Fibroblast of lung (primary cell): ENCODE data around the gene OCA2. TPM values are rescaled to one million over a fixed set of nuclear protein-coding genes. Genes with fewer than 3 reads are reported as not detected.

Source experiments
- DNase-seq, 2 donors: peaks; one replicate each; pipeline versions ENCODE4 v3.0.0 to v3.0.0-alpha.2; 2010; ENCODE audit warnings: low read depth in 2 of 2
- H2AFZ ChIP-seq: 2 replicates; pipeline ENCODE4 v1.5.1; 2012; ENCODE audit warnings: low read length, control low read depth, inconsistent platforms
- H3K27ac ChIP-seq: 2 replicates; pipeline ENCODE4 v1.5.1; 2011; ENCODE audit warnings: low read length, control low read depth; ENCODE audit not compliant: insufficient read depth
- H3K27me3 ChIP-seq: 2 replicates; pipeline ENCODE4 v1.5.1; 2011; ENCODE audit warnings: mild to moderate bottlenecking, low read length; ENCODE audit not compliant: control insufficient read depth, insufficient read depth
- H3K36me3 ChIP-seq: 2 replicates; pipeline ENCODE4 v1.5.1; 2011; ENCODE audit warnings: low read length; ENCODE audit not compliant: control insufficient read depth, insufficient read depth
- H3K4me1 ChIP-seq: 2 replicates; pipeline ENCODE4 v1.5.1; 2011; ENCODE audit warnings: low read length; ENCODE audit not compliant: control insufficient read depth, insufficient read depth; ENCODE audit errors: extremely low read depth
- H3K4me2 ChIP-seq: 2 replicates; pipeline ENCODE4 v1.5.1; 2011; ENCODE audit warnings: low read length, control low read depth; ENCODE audit not compliant: insufficient read depth; ENCODE audit errors: extremely low read depth
- H3K4me3 ChIP-seq, 4 experiments: fragments of 200-600 bp in 1 of 4; sonication (generic) in 1 of 4; replicated peaks in 1 of 4; 2 replicates each; pipeline ENCODE4 v1.5.1; 2011 to 2016; ENCODE audit warnings: low read length in 4 of 4, low read depth in 3 of 4, mild to moderate bottlenecking in 3 of 4, control low read depth in 2 of 4, inconsistent platforms in 1 of 4, mixed read lengths in 1 of 4; ENCODE audit not compliant: insufficient read depth in 1 of 4; ENCODE audit errors: control extremely low read depth in 1 of 4
- H3K79me2 ChIP-seq: 2 replicates; pipeline ENCODE4 v1.5.1; 2012; ENCODE audit warnings: mild to moderate bottlenecking, low read length, inconsistent platforms; ENCODE audit not compliant: control insufficient read depth, insufficient read depth
- H3K9ac ChIP-seq: 2 replicates; pipeline ENCODE4 v1.5.1; 2011; ENCODE audit warnings: mild to moderate bottlenecking, low read length, control low read depth; ENCODE audit not compliant: insufficient read depth
- H3K9me3 ChIP-seq: 2 replicates; pipeline ENCODE4 v1.5.1; 2012; ENCODE audit warnings: low read depth, low read length; ENCODE audit not compliant: control insufficient read depth, insufficient read depth
- H4K20me1 ChIP-seq: 2 replicates; pipeline ENCODE4 v1.5.1; 2011; ENCODE audit warnings: low read length; ENCODE audit not compliant: control insufficient read depth, insufficient read depth; ENCODE audit errors: extremely low read depth
- EZH2 ChIP-seq: IDR thresholded peaks from 2 replicates; pipeline ENCODE4 v1.5.1; 2012; ENCODE audit warnings: low read length, control low read depth, mild to moderate bottlenecking; ENCODE audit errors: missing control alignments
- polyA plus RNA-seq, 2 donors: library from polyadenylated mRNA; depleted of rRNA in 1 of 2; stranded (reverse) in 1 of 2; unstranded in 1 of 2; fragments of >200 nt; gene quantifications; 2 replicates each; pipeline ENCODE4 v1.2.1, GENCODE V29; 2011 to 2012; ENCODE audit warnings: missing spikeins in 1 of 2
- total RNA-seq: library from RNA; depleted of rRNA; stranded (reverse); fragments of >200 nt; gene quantifications from 2 replicates; pipeline ENCODE4 v1.2.1, GENCODE V29; 2014
- TF ChIP-seq, protein P1 (sequence below), 2 donors: IDR thresholded peaks in 1 of 2; conservative IDR thresholded peaks in 1 of 2; 1 replicate in 1 of 2; 2 replicates in 1 of 2; pipeline ENCODE4 v1.5.1; 2011 to 2012; ENCODE audit warnings: low read length in 2 of 2, control low read depth in 1 of 2, inconsistent platforms in 1 of 2, low read depth in 1 of 2, mild to moderate bottlenecking in 1 of 2

OCA2 gene
- total and polyA plus RNA-seq, 2 donors (not counting 1 experiment from before 2014, with no cell fraction given): not detected

GRCh38 chr15:27871902-27872260 lies 227.2 kb downstream of the OCA2 start:
- H2AFZ ChIP-seq: no peak overlapping the region
- TF ChIP-seq, protein P1, sequence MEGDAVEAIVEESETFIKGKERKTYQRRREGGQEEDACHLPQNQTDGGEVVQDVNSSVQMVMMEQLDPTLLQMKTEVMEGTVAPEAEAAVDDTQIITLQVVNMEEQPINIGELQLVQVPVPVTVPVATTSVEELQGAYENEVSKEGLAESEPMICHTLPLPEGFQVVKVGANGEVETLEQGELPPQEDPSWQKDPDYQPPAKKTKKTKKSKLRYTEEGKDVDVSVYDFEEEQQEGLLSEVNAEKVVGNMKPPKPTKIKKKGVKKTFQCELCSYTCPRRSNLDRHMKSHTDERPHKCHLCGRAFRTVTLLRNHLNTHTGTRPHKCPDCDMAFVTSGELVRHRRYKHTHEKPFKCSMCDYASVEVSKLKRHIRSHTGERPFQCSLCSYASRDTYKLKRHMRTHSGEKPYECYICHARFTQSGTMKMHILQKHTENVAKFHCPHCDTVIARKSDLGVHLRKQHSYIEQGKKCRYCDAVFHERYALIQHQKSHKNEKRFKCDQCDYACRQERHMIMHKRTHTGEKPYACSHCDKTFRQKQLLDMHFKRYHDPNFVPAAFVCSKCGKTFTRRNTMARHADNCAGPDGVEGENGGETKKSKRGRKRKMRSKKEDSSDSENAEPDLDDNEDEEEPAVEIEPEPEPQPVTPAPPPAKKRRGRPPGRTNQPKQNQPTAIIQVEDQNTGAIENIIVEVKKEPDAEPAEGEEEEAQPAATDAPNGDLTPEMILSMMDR (conservative IDR thresholded peaks at IDR 0.05 in 1 of 2, IDR thresholded peaks at IDR 0.05 in 1 of 2; ENCODE audit: low read depth in 1 of 2, low read length in 2 of 2): no peak
- TF ChIP-seq EZH2: no peak
- H3K27ac ChIP-seq: no peak overlapping the region
- no peaks in the 10 kb centered on the region for H3K36me3 ChIP-seq
- H4K20me1 ChIP-seq: no peaks in the 10 kb centered on the region
- H3K9ac ChIP-seq: no peak overlapping the region
- no peak for DNase-seq
- no peaks in the 10 kb centered on the region for H3K9me3 ChIP-seq
- no peaks in the 10 kb centered on the region for H3K79me2 ChIP-seq
- no peak overlapping the region for H3K4me2 ChIP-seq
- no peaks in the 10 kb centered on the region for H3K4me1 ChIP-seq
- no peaks in the 10 kb centered on the region for H3K27me3 ChIP-seq
- no peak overlapping the region for H3K4me3 ChIP-seq

DNA sequence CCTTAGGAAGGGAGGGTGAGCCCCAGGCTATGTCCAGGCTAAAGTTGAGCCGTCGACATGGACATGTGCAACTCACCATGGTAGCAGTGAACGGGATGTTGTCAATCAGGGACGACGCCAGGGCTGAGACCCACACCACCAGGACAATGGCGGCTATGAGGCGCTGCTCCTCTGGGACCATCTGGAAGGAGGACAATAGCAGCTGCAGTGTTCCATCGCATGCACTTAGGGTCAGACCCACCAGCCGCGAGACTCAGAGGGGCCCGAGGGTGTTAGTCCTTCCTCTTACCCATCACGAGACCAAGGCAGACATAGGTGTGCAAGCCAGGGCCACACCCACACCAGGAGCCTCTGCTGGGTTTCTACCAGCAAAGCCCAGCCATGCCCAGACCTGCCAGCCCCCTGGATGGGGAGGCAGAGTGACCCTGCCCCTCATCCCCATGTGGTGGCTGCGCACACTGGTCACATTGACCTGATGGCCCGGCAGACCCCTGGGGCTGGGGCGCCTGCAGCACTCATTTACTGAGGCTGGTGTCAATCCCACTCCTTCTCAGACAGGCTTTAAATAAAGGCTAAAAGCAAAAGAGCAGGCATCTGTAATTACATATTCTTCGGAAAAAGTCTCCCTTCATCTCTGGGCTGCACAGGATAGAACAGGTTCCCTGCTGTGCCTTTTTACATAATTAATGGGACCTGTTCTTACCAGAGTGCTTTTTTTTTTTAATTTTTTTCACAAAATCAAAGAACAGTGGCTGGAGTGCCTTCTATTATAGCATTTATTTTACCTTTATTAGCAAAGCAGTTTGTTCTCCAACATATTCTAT lies 227.8 kb downstream of the OCA2 start:
- H3K9ac ChIP-seq: no peak overlapping the region
- H3K27me3 ChIP-seq: no peaks in the 10 kb centered on the region
- H2AFZ ChIP-seq: no peak overlapping the region
- no peaks in the 10 kb centered on the region for H4K20me1 ChIP-seq
- DNase-seq: no peak
- no peaks in the 10 kb centered on the region for H3K4me1 ChIP-seq
- no peak overlapping the region for H3K4me3 ChIP-seq
- no peaks in the 10 kb centered on the region for H3K79me2 ChIP-seq
- H3K36me3 ChIP-seq: no peaks in the 10 kb centered on the region
- TF ChIP-seq, protein P1 (conservative IDR thresholded peaks at IDR 0.05 in 1 of 2, IDR thresholded peaks at IDR 0.05 in 1 of 2; ENCODE audit: low read depth in 1 of 2, low read length in 2 of 2): no peak
- TF ChIP-seq EZH2: no peak
- H3K27ac ChIP-seq: no peak overlapping the region
- H3K4me2 ChIP-seq: no peak overlapping the region
- no peaks in the 10 kb centered on the region for H3K9me3 ChIP-seq

- Histone ChIP-seq H3K9ac (no peak overlapping the region), H3K79me2 (no peaks in the 10 kb centered on the region), H2AFZ (no peak overlapping the region), H3K4me1 (no peaks in the 10 kb centered on the region), H3K9me3 (no peaks in the 10 kb centered on the region), H3K4me3 (no peak overlapping the region), H3K27ac (no peak overlapping the region), H3K4me2 (no peak overlapping the region), H4K20me1 (no peaks in the 10 kb centered on the region), H3K27me3 (no peaks in the 10 kb centered on the region), H3K36me3 (no peaks in the 10 kb centered on the region)
- no peak for DNase-seq
- TF ChIP-seq EZH2: no peak
- TF ChIP-seq, protein P1 (conservative IDR thresholded peaks at IDR 0.05 in 1 of 2, IDR thresholded peaks at IDR 0.05 in 1 of 2; ENCODE audit: low read depth in 1 of 2, low read length in 2 of 2): no peak
These were observed 228.8 kb downstream of the OCA2 start for GRCh38 chr15:27870320-27870719.
